Mononuclear cell (primary cell): ENCODE data around the gene TMEM192. TPM values are rescaled to one million over a fixed set of nuclear protein-coding genes. Genes with fewer than 3 reads are reported as not detected.
"Not testable (repeated sequence)": the region's sequence is repeated elsewhere in the genome, so short reads cannot be mapped to it uniquely, and the experiment has no call there.

Experiments
- H3K27me3 ChIP-seq: 2 replicates; pipeline ENCODE4 v1.6.0; 2011; ENCODE audit warnings: low read length, control low read depth; ENCODE audit not compliant: insufficient read depth
- H3K4me1 ChIP-seq: 2 replicates; pipeline ENCODE4 v1.5.1; 2011; ENCODE audit warnings: mild to moderate bottlenecking, low read length, control low read depth; ENCODE audit not compliant: insufficient read depth
- H3K4me3 ChIP-seq: 2 replicates; pipeline ENCODE4 v1.5.1; 2011; ENCODE audit warnings: mild to moderate bottlenecking, low read length, moderate library complexity
- H3K9me3 ChIP-seq: 2 replicates; pipeline ENCODE4 v1.5.1; 2011; ENCODE audit warnings: low read depth, mild to moderate bottlenecking, control low read depth, low read length
- total RNA-seq: library from RNA; depleted of rRNA; stranded (reverse); fragments of >200 nt; gene quantifications from one replicate; pipeline ENCODE4 v1.2.3, GENCODE V29; 2012

TMEM192 gene
- total RNA-seq, 1 donor, result 9.7 TPM

DNA sequence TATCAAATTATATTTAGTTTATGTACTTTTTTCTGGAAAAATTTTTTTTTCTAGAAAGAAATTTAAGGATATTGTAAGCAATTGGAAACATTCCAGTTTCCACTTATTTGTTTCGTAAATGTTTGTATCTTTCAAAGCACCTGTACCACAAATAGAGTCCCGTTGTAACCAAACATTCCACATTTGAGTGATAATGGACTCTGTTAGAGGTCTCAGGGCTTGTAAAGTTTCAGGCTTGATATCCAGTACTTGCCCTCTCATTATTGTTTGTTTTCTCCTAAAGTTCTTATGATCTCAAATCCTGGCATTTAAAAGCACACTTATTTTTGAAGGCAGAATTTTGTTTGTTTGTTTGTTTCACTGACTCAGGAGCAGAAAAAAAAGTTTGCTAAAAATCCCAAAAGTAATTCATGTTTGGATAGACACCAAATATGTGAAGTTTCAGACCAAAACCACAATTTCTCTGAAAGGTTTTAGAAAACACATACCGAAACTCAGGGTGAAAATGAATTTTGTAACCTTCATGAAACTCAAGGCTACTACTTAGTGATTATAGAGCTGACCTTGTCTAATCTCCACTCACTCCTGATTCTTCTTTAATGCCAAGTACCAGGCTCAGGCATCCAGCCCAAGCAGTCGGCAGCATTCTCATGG is 5.7 kb upstream of the TMEM192 start:
- Histone ChIP-seq H3K9me3 (no peaks in the 10 kb centered on the region), H3K4me1 (peaks cover 3% of the 10 kb centered on the region), H3K4me3 (no peak overlapping the region), H3K27me3 (peaks cover 3% of the 10 kb centered on the region)

GRCh38 chr4:165115301-165115700 is 2.6 kb upstream of the TMEM192 start:
- no peak overlapping the region for H3K4me3 ChIP-seq
- peaks cover 14% of the 10 kb centered on the region for H3K4me1 ChIP-seq
- peaks cover 3% of the 10 kb centered on the region for H3K27me3 ChIP-seq
- H3K9me3 ChIP-seq, result no peaks in the 10 kb centered on the region

GRCh38 chr4:165111906-165112367 is 723 bp downstream of the TMEM192 start:
- peaks cover 14% of the 10 kb centered on the region for H3K4me1 ChIP-seq
- H3K9me3 ChIP-seq, result no peaks in the 10 kb centered on the region
- peak overlapping the region; percentile 74 for H3K4me3 ChIP-seq
- no peaks in the 10 kb centered on the region for H3K27me3 ChIP-seq

DNA sequence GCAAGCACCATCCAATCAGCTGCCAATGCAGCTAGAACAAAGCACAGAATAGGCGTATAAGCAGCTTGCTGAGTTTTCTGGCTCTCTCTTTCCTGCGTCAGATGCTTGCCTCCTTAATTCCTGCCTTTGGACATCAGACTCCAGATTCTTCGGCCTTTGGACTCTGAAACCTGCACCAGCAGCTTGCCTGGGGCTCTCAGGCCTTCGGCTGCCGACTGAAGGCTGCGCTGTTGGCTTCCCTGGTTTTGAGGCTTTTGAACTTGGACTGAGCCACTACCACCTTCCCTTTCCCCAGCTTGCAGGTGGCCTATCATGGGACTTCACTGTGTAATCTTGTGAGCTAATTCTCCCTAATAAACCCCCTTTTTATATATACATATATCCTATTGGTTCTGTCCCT is 6.1 kb downstream of the TMEM192 start:
- Histone ChIP-seq H3K4me1 (peaks cover 5% of the 10 kb centered on the region), H3K27me3 (no peaks in the 10 kb centered on the region), H3K4me3 (no peak overlapping the region), H3K9me3 (no peaks in the 10 kb centered on the region)

DNA sequence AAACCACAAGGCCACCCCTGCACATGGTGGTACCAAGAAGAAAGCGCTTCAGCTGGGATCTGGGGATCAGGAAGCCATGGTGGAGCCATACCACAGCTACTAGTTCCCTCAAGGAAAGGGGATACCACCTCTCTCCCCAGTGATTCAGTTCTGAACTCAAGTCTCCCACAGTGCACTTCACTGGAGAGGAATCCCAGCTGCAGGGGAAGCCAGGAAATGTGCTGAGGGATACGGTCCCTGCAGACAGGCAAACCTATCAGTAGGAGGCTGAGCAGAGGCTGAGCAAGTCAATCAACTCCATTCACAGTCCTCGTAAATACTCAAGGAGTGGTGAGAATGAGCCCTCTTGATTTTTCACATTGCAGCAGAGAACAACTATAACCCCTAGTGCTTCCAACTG is 11.0 kb downstream of the TMEM192 start:
- no peaks in the 10 kb centered on the region for H3K9me3 ChIP-seq
- H3K27me3 ChIP-seq, result no peaks in the 10 kb centered on the region
- H3K4me1 ChIP-seq, result no peaks in the 10 kb centered on the region
- no peak overlapping the region for H3K4me3 ChIP-seq

DNA sequence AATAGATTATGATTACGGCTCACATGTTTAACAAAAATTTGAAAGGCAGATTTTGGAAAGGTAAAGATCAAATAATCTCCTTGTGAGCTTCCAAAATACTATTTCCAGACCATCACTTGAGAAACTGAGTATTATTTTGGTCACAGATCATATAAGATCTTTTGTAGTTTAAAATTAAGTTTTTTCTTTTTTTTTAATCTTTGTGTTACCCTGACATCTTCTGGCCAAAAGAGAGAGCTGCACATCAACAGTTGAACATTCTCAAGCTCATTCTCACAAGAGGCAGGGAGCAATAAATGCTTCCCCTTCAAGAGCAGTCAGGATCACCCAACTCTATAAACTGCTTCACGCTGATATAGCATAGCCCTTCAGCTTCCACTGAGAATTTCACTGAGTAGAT is 15.9 kb downstream of the TMEM192 start:
- Histone ChIP-seq H3K4me1 (no peaks in the 10 kb centered on the region), H3K9me3 (no peaks in the 10 kb centered on the region), H3K4me3 (no peak overlapping the region), H3K27me3 (no peaks in the 10 kb centered on the region)

- H3K4me3 ChIP-seq, result no peak overlapping the region
- no peaks in the 10 kb centered on the region for H3K9me3 ChIP-seq
- no peaks in the 10 kb centered on the region for H3K4me1 ChIP-seq
- no peaks in the 10 kb centered on the region for H3K27me3 ChIP-seq
Measured at GRCh38 chr4:165095291-165095690, 17.4 kb downstream of the TMEM192 start.

DNA sequence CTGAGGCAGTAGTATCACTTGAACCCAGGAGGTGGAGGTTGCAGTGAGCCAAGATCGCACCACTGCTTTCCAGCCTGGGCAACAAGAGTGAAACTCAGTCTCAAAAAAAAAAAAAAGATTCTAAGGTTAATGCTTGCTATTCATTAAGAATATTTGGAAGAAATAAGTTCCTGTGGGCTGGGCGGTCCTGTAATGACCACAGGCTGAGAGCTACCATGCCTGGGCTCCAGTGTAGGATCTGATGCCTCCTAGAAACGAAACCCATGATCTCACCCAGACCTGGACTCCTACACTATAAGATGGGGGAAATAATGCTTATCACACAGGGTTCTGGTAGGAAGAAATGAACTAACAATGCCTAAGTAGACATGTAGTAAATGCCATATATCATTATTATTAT is 17.8 kb downstream of the TMEM192 start:
- no peaks in the 10 kb centered on the region for H3K27me3 ChIP-seq
- no peaks in the 10 kb centered on the region for H3K4me1 ChIP-seq
- H3K4me3 ChIP-seq, result no peak overlapping the region
- no peaks in the 10 kb centered on the region for H3K9me3 ChIP-seq

DNA sequence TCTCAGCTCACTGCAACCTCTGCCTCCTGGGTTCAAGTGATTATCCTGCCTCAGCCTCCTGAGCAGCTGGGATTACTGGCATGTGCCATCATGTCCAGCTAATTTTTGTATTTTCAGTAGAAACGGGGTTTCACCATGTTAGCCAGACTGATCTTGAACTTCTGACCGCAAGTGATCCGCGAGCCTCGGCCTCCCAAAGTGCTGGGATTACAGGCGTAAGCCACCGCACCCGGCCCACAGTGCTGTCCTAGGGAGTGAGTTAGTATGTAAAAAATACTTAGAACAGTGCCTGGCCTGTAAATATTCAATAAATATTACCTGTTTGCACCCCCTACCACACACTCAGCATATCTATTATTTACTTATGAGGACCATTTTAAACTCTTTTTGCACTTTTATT is 20.5 kb downstream of the TMEM192 start:
- not testable (repeated sequence) for H3K9me3 ChIP-seq, H3K27me3 ChIP-seq, H3K4me3 ChIP-seq, H3K4me1 ChIP-seq

- Histone ChIP-seq H3K27me3 (no peaks in the 10 kb centered on the region), H3K9me3 (no peaks in the 10 kb centered on the region), H3K4me3 (no peak overlapping the region)
Measured at GRCh38 chr4:165088366-165088765, 24.3 kb downstream of the TMEM192 start.

DNA sequence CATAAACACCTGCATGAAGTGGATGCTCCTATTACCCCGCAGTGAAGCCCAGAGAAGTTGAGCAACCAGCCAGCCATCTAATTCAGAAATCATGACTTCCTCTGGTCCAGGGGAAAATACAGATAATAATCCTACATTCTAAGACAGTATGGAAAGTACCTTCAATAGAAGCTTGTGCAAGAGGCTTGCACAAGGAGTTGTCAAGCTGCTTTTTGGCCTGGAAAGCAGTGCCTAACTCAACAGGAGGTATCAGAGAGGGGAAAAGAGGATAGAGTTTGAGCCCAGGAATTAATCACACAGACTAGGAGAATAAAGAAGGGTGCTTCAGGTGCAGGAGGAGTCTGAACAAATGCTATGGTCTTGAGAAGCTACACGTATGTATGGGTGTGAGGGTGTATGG is 26.7 kb downstream of the TMEM192 start:
- no peaks in the 10 kb centered on the region for H3K27me3 ChIP-seq
- no peaks in the 10 kb centered on the region for H3K9me3 ChIP-seq
- H3K4me1 ChIP-seq, result no peaks in the 10 kb centered on the region
- no peak overlapping the region for H3K4me3 ChIP-seq

More at GRCh38 chr4:165088366-165088765, 24.3 kb downstream of the TMEM192 start:
- H3K4me1 ChIP-seq, result no peaks in the 10 kb centered on the region

GRCh38 chr4:165084787-165085186 is 27.9 kb downstream of the TMEM192 start:
- H3K9me3 ChIP-seq, H3K27me3 ChIP-seq, H3K4me3 ChIP-seq, H3K4me1 ChIP-seq: not testable (repeated sequence)

GRCh38 chr4:165079476-165079875 is 33.2 kb downstream of the TMEM192 start:
- Histone ChIP-seq H3K27me3 (no peaks in the 10 kb centered on the region), H3K4me3 (no peak overlapping the region), H3K9me3 (no peaks in the 10 kb centered on the region), H3K4me1 (no peaks in the 10 kb centered on the region)

DNA sequence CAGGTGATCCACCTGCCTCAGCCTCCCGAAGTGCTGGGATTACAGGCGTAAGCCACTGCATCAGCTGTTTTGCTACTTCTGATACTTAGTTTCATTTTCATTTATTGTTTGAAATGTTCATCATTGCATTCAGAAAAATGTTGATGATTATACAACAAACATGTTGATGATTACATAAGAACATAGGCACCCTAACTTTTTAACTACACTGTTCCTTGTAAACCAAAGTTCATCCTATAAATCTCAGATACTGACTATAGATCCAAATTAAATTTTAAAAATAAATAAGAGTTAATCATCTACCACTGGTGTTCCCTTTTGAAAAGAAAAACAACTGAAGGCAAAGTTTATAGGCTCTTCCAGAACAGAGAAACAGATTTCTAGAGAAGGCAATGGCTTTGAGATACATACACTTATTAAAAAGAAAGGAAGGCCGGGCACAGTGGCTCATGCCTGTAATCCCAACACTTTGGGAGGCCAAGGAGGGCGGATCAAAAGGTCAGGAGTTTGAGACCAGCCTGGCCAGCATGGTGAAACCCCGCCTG is 35.6 kb downstream of the TMEM192 start:
- no peaks in the 10 kb centered on the region for H3K9me3 ChIP-seq
- H3K4me3 ChIP-seq, result no peak overlapping the region
- no peaks in the 10 kb centered on the region for H3K27me3 ChIP-seq
- no peaks in the 10 kb centered on the region for H3K4me1 ChIP-seq

DNA sequence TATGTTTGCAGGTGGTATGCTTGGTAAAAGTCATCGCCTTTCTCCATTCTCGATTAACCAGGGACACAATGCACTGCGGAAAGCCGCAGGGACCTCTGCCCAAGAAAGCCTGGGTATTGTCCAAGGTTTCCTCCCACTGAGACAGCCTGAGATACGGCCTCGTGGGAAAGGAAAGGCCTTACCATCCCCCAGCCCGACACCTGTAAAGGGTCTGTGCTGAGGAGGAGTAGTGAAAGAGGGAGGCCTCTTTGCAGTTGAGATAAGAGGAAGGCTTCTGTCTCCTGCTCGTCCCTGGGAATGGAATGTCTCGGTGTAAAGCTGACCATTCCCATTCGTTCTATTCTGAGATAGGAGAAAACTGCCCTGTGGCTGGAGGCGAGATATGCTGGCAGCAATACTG is 39.3 kb downstream of the TMEM192 start:
- H3K9me3 ChIP-seq, H3K4me3 ChIP-seq, H3K27me3 ChIP-seq, H3K4me1 ChIP-seq: not testable (repeated sequence)

DNA sequence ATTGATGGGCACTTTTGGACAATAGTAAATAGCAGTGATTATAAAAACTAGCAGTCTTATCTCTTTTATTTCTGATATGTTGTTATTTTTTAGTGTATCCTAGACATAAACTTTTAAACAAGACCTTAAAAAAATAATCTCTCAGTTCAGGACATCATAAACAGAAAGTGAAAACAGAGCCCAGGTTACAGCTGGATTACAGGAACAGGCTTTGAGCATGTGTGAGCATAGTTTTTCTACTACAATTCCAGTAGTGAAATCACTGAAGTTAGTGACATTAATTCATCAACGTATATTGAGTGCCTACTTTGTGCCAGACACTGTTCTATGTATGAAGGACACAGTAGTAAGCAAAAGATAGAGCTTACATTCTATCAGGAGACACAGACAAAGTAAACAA is 42.1 kb downstream of the TMEM192 start:
- Histone ChIP-seq H3K4me1 (no peaks in the 10 kb centered on the region), H3K27me3 (no peaks in the 10 kb centered on the region), H3K9me3 (no peaks in the 10 kb centered on the region), H3K4me3 (no peak overlapping the region)
